GM12872 (cell line): Measurements from ENCODE around the gene ADD2.

Experiments
- TF ChIP-seq, protein P1 (sequence below): IDR thresholded peaks from 3 replicates; pipeline ENCODE4 v1.5.1; 2011; ENCODE audit warnings: low read depth, mild to moderate bottlenecking, low read length, moderate library complexity; ENCODE audit not compliant: insufficient read depth

The ADD2 gene

DNA sequence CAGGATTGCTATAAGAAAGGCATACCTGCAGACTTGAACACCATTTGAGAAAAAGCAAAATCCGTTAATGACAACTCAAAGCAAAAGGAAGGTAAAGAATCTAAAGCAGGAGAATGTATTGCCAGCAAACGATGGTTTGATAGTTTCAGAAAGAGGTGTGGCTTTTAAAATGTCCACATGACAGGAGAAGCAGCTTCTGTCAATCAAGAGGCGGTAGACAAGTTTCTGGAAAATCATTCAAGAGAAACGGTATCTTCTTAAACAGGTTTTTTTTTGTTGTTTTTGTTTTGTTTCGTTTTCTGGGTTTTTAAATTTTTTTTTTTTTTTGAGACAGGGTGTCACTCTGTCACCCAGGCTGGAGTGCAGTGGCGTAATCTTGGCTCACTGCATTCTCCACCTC is 38.6 kb upstream of the ADD2 start:
- TF ChIP-seq, protein P1, sequence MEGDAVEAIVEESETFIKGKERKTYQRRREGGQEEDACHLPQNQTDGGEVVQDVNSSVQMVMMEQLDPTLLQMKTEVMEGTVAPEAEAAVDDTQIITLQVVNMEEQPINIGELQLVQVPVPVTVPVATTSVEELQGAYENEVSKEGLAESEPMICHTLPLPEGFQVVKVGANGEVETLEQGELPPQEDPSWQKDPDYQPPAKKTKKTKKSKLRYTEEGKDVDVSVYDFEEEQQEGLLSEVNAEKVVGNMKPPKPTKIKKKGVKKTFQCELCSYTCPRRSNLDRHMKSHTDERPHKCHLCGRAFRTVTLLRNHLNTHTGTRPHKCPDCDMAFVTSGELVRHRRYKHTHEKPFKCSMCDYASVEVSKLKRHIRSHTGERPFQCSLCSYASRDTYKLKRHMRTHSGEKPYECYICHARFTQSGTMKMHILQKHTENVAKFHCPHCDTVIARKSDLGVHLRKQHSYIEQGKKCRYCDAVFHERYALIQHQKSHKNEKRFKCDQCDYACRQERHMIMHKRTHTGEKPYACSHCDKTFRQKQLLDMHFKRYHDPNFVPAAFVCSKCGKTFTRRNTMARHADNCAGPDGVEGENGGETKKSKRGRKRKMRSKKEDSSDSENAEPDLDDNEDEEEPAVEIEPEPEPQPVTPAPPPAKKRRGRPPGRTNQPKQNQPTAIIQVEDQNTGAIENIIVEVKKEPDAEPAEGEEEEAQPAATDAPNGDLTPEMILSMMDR = no peak

DNA sequence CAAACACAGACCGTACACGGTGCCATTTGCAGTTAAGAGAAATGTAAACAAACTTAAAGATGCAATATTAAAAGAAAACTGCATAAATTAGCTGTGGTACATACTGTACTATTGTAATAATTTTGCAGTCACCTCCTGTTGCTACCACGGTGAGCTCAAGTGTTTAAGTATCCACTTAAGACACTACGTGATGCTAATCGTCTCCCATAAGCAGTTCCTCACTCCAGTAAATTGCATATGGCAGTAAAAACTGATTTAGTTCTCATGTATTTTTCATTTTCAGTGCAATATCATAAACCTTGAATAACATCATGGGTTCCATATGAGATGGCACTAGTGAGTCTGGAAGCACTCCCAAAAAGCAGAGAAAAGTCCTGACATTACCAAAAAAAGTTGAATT is 38.0 kb upstream of the ADD2 start:
- TF ChIP-seq, protein P1 = no peak

DNA sequence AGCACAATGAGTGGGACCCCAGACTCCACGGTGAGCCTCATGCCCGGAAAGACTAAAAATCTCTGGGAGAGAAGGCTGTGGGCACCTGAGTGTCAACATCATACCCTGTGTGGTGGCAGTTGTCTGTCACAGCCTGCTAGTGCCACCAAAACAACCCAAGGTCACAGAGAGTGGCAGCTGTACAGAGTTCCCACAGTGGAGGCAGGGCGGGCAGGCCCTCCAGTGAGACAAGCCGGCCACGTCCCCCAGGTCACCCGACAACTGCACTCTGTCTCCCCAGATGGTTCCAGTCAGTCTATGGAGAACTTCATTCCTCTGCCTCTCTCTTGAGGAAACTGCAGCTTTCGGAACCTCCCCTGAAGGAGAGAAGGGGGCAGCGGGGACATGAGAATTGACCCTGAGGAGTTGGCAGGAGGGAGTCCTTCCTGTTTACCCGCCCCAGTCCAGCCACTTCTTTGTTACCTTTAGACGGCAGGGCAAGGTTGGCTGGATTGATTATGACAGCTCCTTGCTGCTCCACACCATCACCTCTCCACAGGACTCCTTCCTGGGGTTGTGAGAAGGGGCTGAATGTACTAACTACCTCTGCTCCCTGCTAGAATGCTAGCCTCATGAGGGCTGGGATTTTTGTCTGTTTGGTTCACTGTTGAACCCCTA is 33.7 kb upstream of the ADD2 start:
- TF ChIP-seq, protein P1 = no peak

DNA sequence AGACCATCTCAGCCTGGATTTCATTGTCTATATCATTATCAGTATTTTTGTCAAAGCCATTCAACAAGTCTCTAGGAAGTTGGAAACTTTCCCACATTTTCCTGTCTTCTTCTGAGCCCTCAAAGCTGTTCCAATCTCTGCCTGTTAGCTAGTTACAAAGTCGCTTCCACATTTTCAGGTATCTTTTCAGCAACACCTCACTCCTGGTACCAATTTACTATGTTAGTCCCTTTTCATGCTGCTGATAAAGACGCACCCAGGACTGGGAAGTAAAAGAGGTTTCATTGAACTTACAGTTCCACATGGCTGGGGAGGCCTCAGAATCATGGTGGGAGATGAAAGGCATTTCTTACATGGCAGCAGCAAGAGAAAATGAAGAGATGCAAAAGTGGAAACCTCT is 31.7 kb upstream of the ADD2 start:
- TF ChIP-seq, protein P1 = no peak

DNA sequence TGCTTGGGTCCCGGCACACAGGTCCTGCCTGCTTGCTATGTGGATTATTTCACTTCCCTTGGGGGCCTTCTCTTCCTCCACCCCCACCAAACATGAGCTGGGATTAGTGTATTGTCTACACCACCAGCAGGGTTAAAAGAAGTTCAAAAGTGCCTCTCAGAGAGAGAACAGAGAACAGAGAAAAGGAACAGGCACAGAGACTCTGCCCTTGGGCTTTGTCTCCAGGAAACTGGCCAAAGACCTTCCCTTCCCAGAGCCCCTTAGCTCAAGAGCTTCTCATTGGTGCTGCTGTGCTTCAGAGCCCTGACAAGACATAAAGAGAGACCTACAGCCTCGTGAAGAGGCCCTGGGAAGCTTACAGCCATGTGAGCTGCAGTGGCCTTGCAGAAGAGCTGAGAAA is 29.5 kb upstream of the ADD2 start:
- TF ChIP-seq, protein P1 = no peak

DNA sequence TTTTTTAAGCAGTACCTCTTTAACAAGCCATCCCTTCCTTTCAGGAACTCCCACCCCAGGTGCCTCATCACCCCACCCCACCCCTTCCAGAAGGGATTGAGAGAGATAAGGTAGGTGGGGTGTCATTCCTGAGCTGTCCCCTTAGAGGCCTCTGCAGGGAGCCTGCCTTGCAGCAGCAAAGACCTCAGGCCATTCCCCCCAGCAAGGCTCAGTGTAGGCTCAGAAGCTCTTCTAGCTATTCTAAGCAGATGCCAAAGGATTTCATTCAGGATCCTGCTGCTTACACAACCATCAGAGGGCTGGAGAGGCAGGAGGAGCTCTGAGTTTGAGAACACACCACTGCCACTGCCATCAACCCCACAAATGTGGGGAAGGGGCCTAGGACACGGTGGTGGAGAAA is 28.3 kb upstream of the ADD2 start:
- TF ChIP-seq, protein P1 = no peak

DNA sequence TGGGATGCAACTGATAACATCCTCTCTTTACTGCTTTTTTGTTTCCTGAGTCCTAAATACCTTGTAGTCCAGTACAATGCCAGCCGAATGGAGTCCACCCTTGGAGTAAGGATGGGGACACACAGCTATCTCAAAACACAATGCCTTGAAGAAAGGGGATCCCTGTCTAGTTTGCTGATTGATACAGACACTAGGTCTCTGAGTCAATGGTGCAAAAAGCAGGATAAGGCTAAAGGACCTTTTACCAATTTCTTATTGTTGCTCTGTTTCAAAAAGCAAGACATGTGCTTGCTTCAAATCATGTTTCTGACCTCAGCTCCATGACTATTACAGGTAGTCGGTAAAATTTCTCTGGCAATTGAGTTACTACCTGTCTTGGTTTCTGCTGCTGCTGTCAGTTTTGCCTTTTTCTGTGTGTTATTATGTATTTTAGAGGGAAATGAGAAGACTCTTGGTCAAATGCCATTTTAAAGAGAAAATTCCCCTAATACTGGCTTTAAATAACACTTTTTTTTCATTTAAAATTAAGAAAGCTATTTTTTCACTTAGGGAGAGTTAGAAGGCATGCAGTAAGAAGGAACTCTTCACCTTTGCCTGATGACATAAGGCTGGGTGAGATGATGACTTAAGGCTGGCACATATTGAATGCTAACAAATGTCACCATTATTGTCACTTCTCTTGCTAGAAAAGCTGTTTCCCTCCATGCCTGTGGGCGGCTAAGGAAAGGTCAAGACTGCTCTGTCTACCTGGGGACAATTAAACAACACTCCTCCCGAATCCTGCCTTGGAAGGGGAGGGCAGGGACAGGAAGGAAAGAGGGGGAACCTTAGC is 27.4 kb upstream of the ADD2 start:
- TF ChIP-seq, protein P1 = no peak
